SH-SY5Y (cell line): Measurements from ENCODE around the gene PYGB.

Experiments used
- GATA2 ChIP-seq: IDR thresholded peaks from 2 replicates; pipeline ENCODE4 v1.6.1; 2011; ENCODE audit warnings: mild to moderate bottlenecking, low read depth, low read length
- GATA3 ChIP-seq: IDR thresholded peaks from 2 replicates; pipeline ENCODE4 v1.6.1; 2011; ENCODE audit warnings: low read depth, mild to moderate bottlenecking, low read length, moderate library complexity

DNA sequence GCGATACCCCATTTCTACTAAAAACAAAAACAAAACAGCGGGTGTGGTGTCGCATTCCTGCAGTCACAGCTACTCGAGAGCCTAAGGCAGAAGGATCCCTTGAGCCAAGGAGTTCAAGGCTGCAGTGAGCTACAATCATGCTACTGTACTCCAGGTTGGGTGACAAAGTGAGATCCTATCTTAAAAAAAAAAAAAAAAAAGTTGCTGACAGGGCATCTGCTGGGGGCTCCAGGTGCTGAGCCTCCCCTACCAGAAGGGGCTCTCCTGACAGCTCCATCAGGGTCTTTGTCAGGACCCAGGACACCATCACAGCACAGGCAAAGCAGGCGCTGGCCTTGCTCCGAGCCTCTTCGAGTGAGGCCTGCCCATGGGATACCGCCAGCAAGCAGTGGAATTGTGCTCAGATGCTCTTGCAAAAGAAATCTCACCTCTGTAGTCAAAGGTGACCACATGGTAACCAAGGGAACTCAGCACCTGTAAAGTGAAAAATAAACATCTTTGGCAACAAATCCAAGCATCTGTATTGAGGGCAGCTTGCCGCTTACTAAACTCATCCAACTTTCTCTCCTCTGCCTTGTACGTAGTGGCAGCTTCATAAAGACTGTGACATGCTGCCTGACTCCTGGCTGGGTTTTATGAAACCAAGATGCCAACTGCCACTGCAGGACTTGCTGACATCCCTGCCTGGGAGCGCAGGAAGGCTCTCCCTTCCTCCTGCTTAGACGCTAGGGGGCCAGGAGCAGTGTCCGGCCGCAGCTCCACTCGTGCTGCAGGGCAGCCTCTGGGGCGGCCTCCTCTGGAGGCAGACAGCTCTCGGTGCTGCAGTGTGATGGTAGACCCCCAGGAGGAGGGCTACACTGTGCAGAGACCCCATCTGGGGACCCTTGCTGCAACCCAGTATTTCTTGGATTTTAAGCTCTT lies 66.9 kb downstream of the PYGB start:
- TF ChIP-seq GATA2: no peak
- no peak for TF ChIP-seq GATA3
